ENCODE measurements around the gene OAF. TPM values are rescaled to one million over a fixed set of nuclear protein-coding genes. Genes with fewer than 3 reads are reported as not detected.

Gene OAF
- total and polyA plus RNA-seq, 7 donors, result 23.5 to 94.3 (median 44.3) TPM

- H3K27ac ChIP-seq, result peak overlapping the region; percentile 3 to 66 (median 40)
- H3K4me1 ChIP-seq, result peaks cover 0 to 34% (median 5%) of the 10 kb centered on the region in 4 donors
- H3K4me3 ChIP-seq, result no peak overlapping the region
- H3K9me3 ChIP-seq, result no peaks in the 10 kb centered on the region
- H3K36me3 ChIP-seq, result no peaks in the 10 kb centered on the region
- intact Hi-C loops (cut with DNase I), result no loop called here
- no peak for DNase-seq
- TF ChIP-seq CTCF (IDR thresholded peaks at IDR 0.05) (no peak), POLR2A (IDR thresholded peaks at IDR 0.05) (no peak), POLR2AphosphoS5 (IDR thresholded peaks at IDR 0.05) (no peak)
- 84 to 86% methylated on average over 13 of the region's 13 CpGs for WGBS, 2 donors
- H3K27me3 ChIP-seq, result no peaks in the 10 kb centered on the region
Measured at GRCh38 chr11:120226714-120227113, 15.9 kb downstream of the OAF start.

- TF ChIP-seq POLR2AphosphoS5 (IDR thresholded peaks at IDR 0.05), result no peak
- no peak for TF ChIP-seq EP300 (IDR thresholded peaks at IDR 0.05)
- TF ChIP-seq CTCF (IDR thresholded peaks at IDR 0.05), result no peak
- no peak for TF ChIP-seq POLR2A (IDR thresholded peaks at IDR 0.05)
- DNase-seq, result peak; percentile 56
- Histone ChIP-seq H3K27me3 (no peaks in the 10 kb centered on the region), H3K4me1 (peaks cover 0 to 34% (median 5%) of the 10 kb centered on the region in 4 donors), H3K4me3 (no peak overlapping the region), H3K9me3 (no peaks in the 10 kb centered on the region), H3K36me3 (no peaks in the 10 kb centered on the region), H3K27ac (peak overlapping the region in 1 of 4 donors; percentile 3)
- intact Hi-C loops (cut with DNase I), result no loop called here
- 92% methylated on average over 5 of the region's 5 CpGs for WGBS, 2 donors
Measured at GRCh38 chr11:120227228-120227852, 16.5 kb downstream of the OAF start.

GRCh38 chr11:120228794-120229384 lies 18.1 kb downstream of the OAF start:
- Histone ChIP-seq H3K36me3 (no peaks in the 10 kb centered on the region), H3K27ac (peak overlapping the region in 1 of 4 donors; percentile 20), H3K27me3 (peaks cover 0 to 6% (median 6%) of the 10 kb centered on the region in 3 donors), H3K4me3 (no peak overlapping the region), H3K9me3 (no peaks in the 10 kb centered on the region), H3K4me1 (peaks cover 0 to 26% (median 3%) of the 10 kb centered on the region in 4 donors)
- 80 to 82% methylated on average over 16 of the region's 16 CpGs for WGBS, 2 donors
- intact Hi-C loops (cut with DNase I), result no loop called here
- no peak for TF ChIP-seq CTCF (IDR thresholded peaks at IDR 0.05)
- no peak for TF ChIP-seq EP300 (IDR thresholded peaks at IDR 0.05)
- TF ChIP-seq POLR2A (IDR thresholded peaks at IDR 0.05), result no peak
- no peak for TF ChIP-seq POLR2AphosphoS5 (IDR thresholded peaks at IDR 0.05)
- no peak for DNase-seq

GRCh38 chr11:120229451-120230424 lies 18.9 kb downstream of the OAF start:
- Histone ChIP-seq H3K27me3 (peaks cover 0 to 14% (median 6%) of the 10 kb centered on the region in 3 donors), H3K4me1 (peaks cover 0 to 17% (median 1%) of the 10 kb centered on the region in 4 donors), H3K4me3 (no peak overlapping the region), H3K36me3 (no peaks in the 10 kb centered on the region), H3K9me3 (no peaks in the 10 kb centered on the region), H3K27ac (peak overlapping the region in 1 of 4 donors; percentile 20)
- WGBS, 2 donors, result 65 to 69% methylated on average over 17 of the region's 17 CpGs
- TF ChIP-seq CTCF (IDR thresholded peaks at IDR 0.05) (peak in 3 of 4 experiments; percentile 50 to 59 (median 56)), EP300 (IDR thresholded peaks at IDR 0.05) (no peak)
- no peak for DNase-seq
- intact Hi-C loops (cut with DNase I), result loop anchor here (1.0 kb wide), 1 partner anchor 57 kb away; no protein-coding TSS in a partner anchor

Measured in sigmoid colon (tissue), 7 donors.